Body of pancreas (tissue), 4 donors: Measurements from ENCODE around the gene RPS6KB2.

ENCODE experiments used
- POLR2A ChIP-seq, 3 donors: fragments of 450-650 bp; IDR thresholded peaks; one replicate each; pipeline ENCODE4 v1.6.1; 2016; ENCODE audit warnings: antibody characterized with exemption in 3 of 3, mild to moderate bottlenecking in 2 of 3
- TF ChIP-seq, protein P1 (sequence below), 7 experiments: fragments of 450-650 bp in 4 of 7; fragments of 200-600 bp in 3 of 7; sonication (generic) in 3 of 7; IDR thresholded peaks; one replicate each; pipeline ENCODE4 v1.5.1; 2016 to 2019; ENCODE audit warnings: antibody characterized with exemption in 7 of 7

DNA sequence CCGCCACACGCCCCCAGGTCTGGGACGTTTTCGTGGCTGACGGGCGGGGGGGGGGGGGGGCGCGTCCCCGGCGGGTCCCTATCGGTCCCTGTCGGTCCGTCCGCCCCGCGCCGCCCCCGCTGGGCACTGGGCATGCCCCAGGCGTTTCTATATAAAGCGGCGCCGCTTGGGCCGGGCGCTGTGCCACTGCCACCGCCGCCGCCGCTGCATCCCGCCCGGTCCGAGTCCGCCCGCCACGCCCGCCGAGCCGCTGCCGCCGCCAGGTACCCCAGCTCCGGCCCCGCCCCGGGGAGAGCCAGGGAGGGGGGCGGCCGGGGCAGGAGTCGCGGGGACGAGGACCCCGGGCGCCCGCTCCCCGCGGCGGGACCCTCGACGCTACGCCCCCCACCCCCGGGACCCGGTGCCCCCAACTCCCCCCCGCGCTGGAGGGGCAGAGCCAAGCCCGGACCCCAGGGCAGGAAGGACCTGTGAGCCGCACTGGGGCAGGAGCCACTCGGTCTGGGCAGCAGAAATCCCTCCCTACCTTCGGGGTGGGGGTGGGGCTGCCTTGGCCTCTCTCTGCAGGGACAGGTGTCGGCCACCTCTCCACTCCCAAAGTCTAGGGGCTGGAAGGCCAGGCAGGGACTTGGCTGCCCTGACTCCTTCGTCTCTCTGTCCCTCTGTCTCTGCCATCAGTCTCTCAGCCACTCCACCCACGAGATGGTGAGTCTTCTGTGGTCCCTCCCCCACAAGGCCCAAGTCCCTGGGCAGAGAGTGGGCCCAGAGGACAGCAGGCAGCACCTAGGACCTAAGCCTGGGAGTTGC lies 12.6 kb upstream of the RPS6KB2 start, which contains the start of gene CARNS1:
- no peak for TF ChIP-seq POLR2A (IDR thresholded peaks at IDR 0.05)
- TF ChIP-seq, protein P1, sequence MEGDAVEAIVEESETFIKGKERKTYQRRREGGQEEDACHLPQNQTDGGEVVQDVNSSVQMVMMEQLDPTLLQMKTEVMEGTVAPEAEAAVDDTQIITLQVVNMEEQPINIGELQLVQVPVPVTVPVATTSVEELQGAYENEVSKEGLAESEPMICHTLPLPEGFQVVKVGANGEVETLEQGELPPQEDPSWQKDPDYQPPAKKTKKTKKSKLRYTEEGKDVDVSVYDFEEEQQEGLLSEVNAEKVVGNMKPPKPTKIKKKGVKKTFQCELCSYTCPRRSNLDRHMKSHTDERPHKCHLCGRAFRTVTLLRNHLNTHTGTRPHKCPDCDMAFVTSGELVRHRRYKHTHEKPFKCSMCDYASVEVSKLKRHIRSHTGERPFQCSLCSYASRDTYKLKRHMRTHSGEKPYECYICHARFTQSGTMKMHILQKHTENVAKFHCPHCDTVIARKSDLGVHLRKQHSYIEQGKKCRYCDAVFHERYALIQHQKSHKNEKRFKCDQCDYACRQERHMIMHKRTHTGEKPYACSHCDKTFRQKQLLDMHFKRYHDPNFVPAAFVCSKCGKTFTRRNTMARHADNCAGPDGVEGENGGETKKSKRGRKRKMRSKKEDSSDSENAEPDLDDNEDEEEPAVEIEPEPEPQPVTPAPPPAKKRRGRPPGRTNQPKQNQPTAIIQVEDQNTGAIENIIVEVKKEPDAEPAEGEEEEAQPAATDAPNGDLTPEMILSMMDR (IDR thresholded peaks at IDR 0.05): no peak
